Measurements from ENCODE around the gene PDE8B.

DNA sequence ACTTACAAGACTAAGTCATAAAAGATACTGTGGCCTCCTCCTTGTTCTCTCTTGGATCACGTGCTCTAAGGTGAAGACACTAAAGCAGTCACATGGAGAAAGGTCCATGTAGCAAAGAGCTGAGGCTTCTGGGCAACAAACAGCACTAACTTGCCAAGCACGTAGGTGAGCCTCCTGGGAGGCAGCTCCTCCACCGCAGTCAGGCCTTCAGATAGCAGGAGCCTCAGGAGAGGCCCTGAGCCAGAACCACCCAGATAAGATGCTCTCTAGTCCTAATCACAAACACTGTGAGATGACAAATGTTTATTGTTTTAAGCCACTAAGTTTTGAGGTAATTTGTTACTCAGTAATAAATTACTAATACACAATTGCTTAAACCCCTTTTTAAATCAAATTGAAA, 243.6 kb downstream of the PDE8B start:
- no peak for TF ChIP-seq ZFP30 (CRISPR knock-in tag; IDR thresholded peaks at IDR 0.05)
- TF ChIP-seq GLIS3 (CRISPR knock-in tag; IDR thresholded peaks at IDR 0.05) = no peak
- TF ChIP-seq, protein P1, sequence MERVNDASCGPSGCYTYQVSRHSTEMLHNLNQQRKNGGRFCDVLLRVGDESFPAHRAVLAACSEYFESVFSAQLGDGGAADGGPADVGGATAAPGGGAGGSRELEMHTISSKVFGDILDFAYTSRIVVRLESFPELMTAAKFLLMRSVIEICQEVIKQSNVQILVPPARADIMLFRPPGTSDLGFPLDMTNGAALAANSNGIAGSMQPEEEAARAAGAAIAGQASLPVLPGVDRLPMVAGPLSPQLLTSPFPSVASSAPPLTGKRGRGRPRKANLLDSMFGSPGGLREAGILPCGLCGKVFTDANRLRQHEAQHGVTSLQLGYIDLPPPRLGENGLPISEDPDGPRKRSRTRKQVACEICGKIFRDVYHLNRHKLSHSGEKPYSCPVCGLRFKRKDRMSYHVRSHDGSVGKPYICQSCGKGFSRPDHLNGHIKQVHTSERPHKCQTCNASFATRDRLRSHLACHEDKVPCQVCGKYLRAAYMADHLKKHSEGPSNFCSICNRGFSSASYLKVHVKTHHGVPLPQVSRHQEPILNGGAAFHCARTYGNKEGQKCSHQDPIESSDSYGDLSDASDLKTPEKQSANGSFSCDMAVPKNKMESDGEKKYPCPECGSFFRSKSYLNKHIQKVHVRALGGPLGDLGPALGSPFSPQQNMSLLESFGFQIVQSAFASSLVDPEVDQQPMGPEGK (CRISPR knock-in tag; IDR thresholded peaks at IDR 0.05; ENCODE audit: borderline replicate concordance) = no peak
- no peak for TF ChIP-seq ARNTL (CRISPR knock-in tag; IDR thresholded peaks at IDR 0.05; ENCODE audit: borderline replicate concordance, low read depth)
